ENCODE data around the gene FAM111B. TPM values are rescaled to one million over a fixed set of nuclear protein-coding genes. Genes with fewer than 3 reads are reported as not detected.

FAM111B gene
- total and polyA plus RNA-seq, 2 of the 4 experiments (the other 2 are of a cell fraction): 3.2 to 9.3 TPM

DNA sequence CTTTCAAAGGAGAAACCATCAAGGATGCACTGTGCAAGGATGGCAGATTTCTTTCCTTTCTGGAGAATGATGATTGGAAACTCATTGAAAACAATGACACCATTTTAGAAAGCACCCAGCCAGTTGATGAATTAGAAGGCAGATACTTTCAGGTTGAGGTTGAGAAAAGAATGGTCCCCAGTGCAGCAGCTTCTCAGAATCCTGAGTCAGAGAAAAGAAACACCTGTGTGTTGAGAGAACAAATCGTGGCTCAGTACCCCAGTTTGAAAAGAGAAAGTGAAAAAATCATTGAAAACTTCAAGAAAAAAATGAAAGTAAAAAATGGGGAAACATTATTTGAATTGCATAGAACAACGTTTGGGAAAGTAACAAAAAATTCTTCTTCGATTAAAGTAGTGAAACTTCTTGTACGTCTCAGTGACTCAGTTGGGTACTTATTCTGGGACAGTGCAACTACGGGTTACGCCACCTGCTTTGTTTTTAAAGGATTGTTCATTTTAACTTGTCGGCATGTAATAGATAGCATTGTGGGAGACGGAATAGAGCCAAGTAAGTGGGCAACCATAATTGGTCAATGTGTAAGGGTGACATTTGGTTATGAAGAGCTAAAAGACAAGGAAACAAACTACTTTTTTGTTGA is 45.4 kb downstream of the FAM111B start:
- no peaks in the 10 kb centered on the region for H3K9me3 ChIP-seq (ENCODE audit: control insufficient read depth, insufficient read depth, low read length)
- no peak overlapping the region for H3K56ac ChIP-seq (ENCODE audit: extremely low read depth, insufficient read depth, low read length)
- CTCF ChIA-PET: no interaction called here
- H3K27me3 ChIP-seq (ENCODE audit: control insufficient read depth, insufficient read depth, low read length): no peaks in the 10 kb centered on the region
- H3K79me1 ChIP-seq (ENCODE audit: low read depth in 1 of 2, low read length in 2 of 2): peaks cover 4 to 5% of the 10 kb centered on the region in 2 experiments; a peak in 3 of 4 replicates
- H2BK120ac ChIP-seq (ENCODE audit: low read depth, low read length): no peak overlapping the region
- in situ Hi-C loops (cut with MboI; ENCODE audit: low sequenced_read_pairs) (loop anchor here (10.0 kb wide), 1 partner anchor 248 kb away; no protein-coding TSS in a partner anchor), dilution Hi-C loops (cut with HindIII; ENCODE audit: low sequenced_read_pairs, unreplicated experiment) (no loop called here), intact Hi-C loops (cut with micrococcal nuclease) (no loop called here)
- H2AFZ ChIP-seq (replicated peaks; ENCODE audit: low read length, poor library complexity): no peak overlapping the region
- no peak overlapping the region for H3K27ac ChIP-seq (ENCODE audit: insufficient read depth, low read length)
- DNase-seq (no peak), ATAC-seq (ENCODE audit: low read depth) (no peak)
- no peak overlapping the region for H2AK5ac ChIP-seq (ENCODE audit: low read depth, low read length)
- no peak overlapping the region for H3K23ac ChIP-seq (ENCODE audit: low read depth, low read length)
- H4K91ac ChIP-seq (ENCODE audit: insufficient read depth, low read depth, low read length): no peak overlapping the region
- H2AK9ac ChIP-seq (replicated peaks; ENCODE audit: low read depth, low read length, poor library complexity): no peak overlapping the region
- H3K4ac ChIP-seq (ENCODE audit: low read depth, low read length): no peak overlapping the region
- H2BK5ac ChIP-seq (ENCODE audit: low read depth, low read length, poor library complexity, severe bottlenecking): no peak overlapping the region
- peaks cover 3% of the 10 kb centered on the region; the same call in 1 of the 2 replicates for H3K36me3 ChIP-seq (ENCODE audit: control insufficient read depth, insufficient read depth, low read length)
- TF ChIP-seq, protein P1, sequence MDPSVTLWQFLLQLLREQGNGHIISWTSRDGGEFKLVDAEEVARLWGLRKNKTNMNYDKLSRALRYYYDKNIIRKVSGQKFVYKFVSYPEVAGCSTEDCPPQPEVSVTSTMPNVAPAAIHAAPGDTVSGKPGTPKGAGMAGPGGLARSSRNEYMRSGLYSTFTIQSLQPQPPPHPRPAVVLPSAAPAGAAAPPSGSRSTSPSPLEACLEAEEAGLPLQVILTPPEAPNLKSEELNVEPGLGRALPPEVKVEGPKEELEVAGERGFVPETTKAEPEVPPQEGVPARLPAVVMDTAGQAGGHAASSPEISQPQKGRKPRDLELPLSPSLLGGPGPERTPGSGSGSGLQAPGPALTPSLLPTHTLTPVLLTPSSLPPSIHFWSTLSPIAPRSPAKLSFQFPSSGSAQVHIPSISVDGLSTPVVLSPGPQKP (IDR thresholded peaks at IDR 0.05; ENCODE audit: borderline replicate concordance, low read depth, low read length): no peak
- TF ChIP-seq CEBPB (IDR thresholded peaks at IDR 0.05; ENCODE audit: low read depth, low read length): no peak
- TF ChIP-seq, protein P2, sequence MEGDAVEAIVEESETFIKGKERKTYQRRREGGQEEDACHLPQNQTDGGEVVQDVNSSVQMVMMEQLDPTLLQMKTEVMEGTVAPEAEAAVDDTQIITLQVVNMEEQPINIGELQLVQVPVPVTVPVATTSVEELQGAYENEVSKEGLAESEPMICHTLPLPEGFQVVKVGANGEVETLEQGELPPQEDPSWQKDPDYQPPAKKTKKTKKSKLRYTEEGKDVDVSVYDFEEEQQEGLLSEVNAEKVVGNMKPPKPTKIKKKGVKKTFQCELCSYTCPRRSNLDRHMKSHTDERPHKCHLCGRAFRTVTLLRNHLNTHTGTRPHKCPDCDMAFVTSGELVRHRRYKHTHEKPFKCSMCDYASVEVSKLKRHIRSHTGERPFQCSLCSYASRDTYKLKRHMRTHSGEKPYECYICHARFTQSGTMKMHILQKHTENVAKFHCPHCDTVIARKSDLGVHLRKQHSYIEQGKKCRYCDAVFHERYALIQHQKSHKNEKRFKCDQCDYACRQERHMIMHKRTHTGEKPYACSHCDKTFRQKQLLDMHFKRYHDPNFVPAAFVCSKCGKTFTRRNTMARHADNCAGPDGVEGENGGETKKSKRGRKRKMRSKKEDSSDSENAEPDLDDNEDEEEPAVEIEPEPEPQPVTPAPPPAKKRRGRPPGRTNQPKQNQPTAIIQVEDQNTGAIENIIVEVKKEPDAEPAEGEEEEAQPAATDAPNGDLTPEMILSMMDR (conservative IDR thresholded peaks at IDR 0.05; ENCODE audit: low read depth, low read length): no peak
- no peak for TF ChIP-seq MAZ (IDR thresholded peaks at IDR 0.05; ENCODE audit: borderline replicate concordance, low read depth, low read length)
- TF ChIP-seq, protein P3, sequence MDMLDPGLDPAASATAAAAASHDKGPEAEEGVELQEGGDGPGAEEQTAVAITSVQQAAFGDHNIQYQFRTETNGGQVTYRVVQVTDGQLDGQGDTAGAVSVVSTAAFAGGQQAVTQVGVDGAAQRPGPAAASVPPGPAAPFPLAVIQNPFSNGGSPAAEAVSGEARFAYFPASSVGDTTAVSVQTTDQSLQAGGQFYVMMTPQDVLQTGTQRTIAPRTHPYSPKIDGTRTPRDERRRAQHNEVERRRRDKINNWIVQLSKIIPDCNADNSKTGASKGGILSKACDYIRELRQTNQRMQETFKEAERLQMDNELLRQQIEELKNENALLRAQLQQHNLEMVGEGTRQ (IDR thresholded peaks at IDR 0.05; ENCODE audit: low read depth, low read length): no peak
- TF ChIP-seq CHD1 (IDR thresholded peaks at IDR 0.05; ENCODE audit: low read depth, low read length): no peak
- H3K18ac ChIP-seq (ENCODE audit: low read depth, low read length): no peak overlapping the region
- no peak overlapping the region for H3K4me3 ChIP-seq (ENCODE audit: insufficient read depth, low read depth, low read length)
- whole genome bisulfite sequencing, 2 experiments (ENCODE audit: extremely low coverage in 2 of 2, insufficient read length in 1 of 2): 100% methylated on average over 7 of the region's 8 CpGs; no CpG with 5 or more reads in 1 of the 2 experiments
- H3K4me1 ChIP-seq (ENCODE audit: control insufficient read depth, insufficient read depth, low read length): no peaks in the 10 kb centered on the region
- H3K9me1 ChIP-seq (ENCODE audit: insufficient read depth, low read length): no peaks in the 10 kb centered on the region
- POLR2A ChIA-PET (ENCODE audit: unreplicated experiment): no interaction called here
- BruUV-seq (replicated peaks): no TSS peak
- no peak overlapping the region for H4K8ac ChIP-seq (ENCODE audit: low read depth in 2 of 2, low read length in 2 of 2)
- H3K9ac ChIP-seq (ENCODE audit: low read depth, low read length): no peak overlapping the region
- no peak overlapping the region for H3K14ac ChIP-seq (replicated peaks; ENCODE audit: low read depth, low read length)
- H4K20me1 ChIP-seq (ENCODE audit: insufficient read depth, low read length): no peaks in the 10 kb centered on the region
- H2BK15ac ChIP-seq (ENCODE audit: low read depth, low read length): no peak overlapping the region
- H4K5ac ChIP-seq (ENCODE audit: low read depth, low read length): no peak overlapping the region
- no peak overlapping the region for H2BK20ac ChIP-seq (ENCODE audit: low read depth, low read length)
- no peak overlapping the region for H3K4me2 ChIP-seq (ENCODE audit: low read depth, low read length)
